Mesendoderm (in vitro differentiated cells): ENCODE data around the gene LRRFIP2. TPM values are rescaled to one million over a fixed set of nuclear protein-coding genes. Genes with fewer than 3 reads are reported as not detected.
"Not testable (repeated sequence)": the region's sequence is repeated elsewhere in the genome, so short reads cannot be mapped to it uniquely, and the experiment has no call there.

ENCODE experiments used
- DNase-seq: peaks from one replicate; pipeline ENCODE4 v3.0.0; 2013
- H2AK5ac ChIP-seq: 2 replicates; pipeline ENCODE4 v1.6.1; 2013; ENCODE audit warnings: low read length, inconsistent platforms
- H2BK120ac ChIP-seq: 2 replicates; pipeline ENCODE4 v1.6.1; 2013; ENCODE audit warnings: low read depth, mild to moderate bottlenecking, low read length, moderate library complexity, mixed read lengths
- H2BK15ac ChIP-seq: replicated peaks from 2 replicates; pipeline ENCODE4 v1.6.1; 2013; ENCODE audit warnings: low read depth, mild to moderate bottlenecking, moderate library complexity
- H2BK5ac ChIP-seq: 2 replicates; pipeline ENCODE4 v1.6.1; 2013; ENCODE audit warnings: low read length, inconsistent platforms
- H3K18ac ChIP-seq: 2 replicates; pipeline ENCODE4 v1.6.1; 2013; ENCODE audit warnings: mild to moderate bottlenecking, low read length, mixed read lengths
- H3K23ac ChIP-seq: one replicate; pipeline ENCODE4 v1.6.1; 2013; ENCODE audit warnings: low read length
- H3K27ac ChIP-seq: 2 replicates; pipeline ENCODE4 v1.5.1; 2013; ENCODE audit warnings: low read depth, mild to moderate bottlenecking, inconsistent platforms, low read length, moderate library complexity
- H3K27me3 ChIP-seq: 2 replicates; pipeline ENCODE4 v1.6.1; 2013; ENCODE audit warnings: low read length, control low read depth, mild to moderate bottlenecking, inconsistent platforms; ENCODE audit not compliant: insufficient read depth, poor library complexity
- H3K36me3 ChIP-seq: 2 replicates; pipeline ENCODE4 v1.6.1; 2013; ENCODE audit warnings: low read length, inconsistent platforms; ENCODE audit not compliant: control insufficient read depth, insufficient read depth
- H3K4ac ChIP-seq: one replicate; pipeline ENCODE4 v1.6.1; 2013; ENCODE audit warnings: low read depth, mild to moderate bottlenecking, low read length, moderate library complexity
- H3K4me1 ChIP-seq: 2 replicates; pipeline ENCODE4 v1.6.1; 2013; ENCODE audit warnings: low read depth, low read length, inconsistent platforms; ENCODE audit not compliant: control insufficient read depth
- H3K4me2 ChIP-seq: 2 replicates; pipeline ENCODE4 v1.6.1; 2013; ENCODE audit warnings: low read length
- H3K4me3 ChIP-seq: 2 replicates; pipeline ENCODE4 v1.5.1; 2013; ENCODE audit warnings: mild to moderate bottlenecking, low read length
- H3K56ac ChIP-seq: one replicate; pipeline ENCODE4 v1.6.1; 2013; ENCODE audit warnings: low read length
- H3K79me1 ChIP-seq: 2 replicates; pipeline ENCODE4 v1.6.1; 2013; ENCODE audit warnings: low read length, inconsistent platforms
- H3K79me2 ChIP-seq: 2 replicates; pipeline ENCODE4 v1.6.1; 2013; ENCODE audit warnings: mild to moderate bottlenecking, low read length; ENCODE audit not compliant: control insufficient read depth, insufficient read depth
- H3K9ac ChIP-seq: 2 replicates; pipeline ENCODE4 v1.6.1; 2013; ENCODE audit warnings: low read length, inconsistent platforms
- H4K5ac ChIP-seq: one replicate; pipeline ENCODE4 v1.6.1; 2013; ENCODE audit warnings: low read length
- H4K8ac ChIP-seq: one replicate; pipeline ENCODE4 v1.6.1; 2013; ENCODE audit warnings: low read depth, mild to moderate bottlenecking, control low read depth, low read length, moderate library complexity
- WGBS: extraction: QIAGEN DNeasy Blood & Tissue Kit; methylation state at CpG from one replicate; pipeline ENCODE4 v1.1.7; 2013; ENCODE audit warnings: low lambda C conversion rate, missing lambda C conversion rate; ENCODE audit not compliant: insufficient coverage; ENCODE audit errors: extremely low coverage; 5-methylcytosine and 5-hydroxymethylcytosine counted together
- polyA plus RNA-seq, 2 experiments: library from polyadenylated mRNA; stranded (reverse); fragments of 200-250 nt; gene quantifications; one replicate each; pipeline ENCODE4 v1.2.3, GENCODE V29; 2013

Gene LRRFIP2
- 26.5 TPM for polyA plus RNA-seq (2013, experiment 1 of 2)
- polyA plus RNA-seq (2013, experiment 2 of 2): 27.9 TPM

- no peak within 1 kb of the TSS for H4K8ac ChIP-seq
- peak within 1 kb of the TSS; percentile 90 for H3K4me3 ChIP-seq
- H3K36me3 ChIP-seq: no peaks in the 10 kb centered on the region
- H3K23ac ChIP-seq: no peak within 1 kb of the TSS
- H3K9ac ChIP-seq: peak within 1 kb of the TSS; percentile 73
- WGBS: 100% methylated on average over 1 of the region's 5 CpGs
- DNase-seq: no peak
- H3K18ac ChIP-seq: no peak within 1 kb of the TSS
- H2BK5ac ChIP-seq: no peak within 1 kb of the TSS
- H3K4me2 ChIP-seq: peak within 1 kb of the TSS; percentile 63
- no peaks in the 10 kb centered on the region for H3K27me3 ChIP-seq
- H2BK15ac ChIP-seq: no peak within 1 kb of the TSS
- H2BK120ac ChIP-seq: no peak within 1 kb of the TSS
- peaks cover 2% of the 10 kb centered on the region for H3K79me1 ChIP-seq
- peak within 1 kb of the TSS; percentile 92 for H3K56ac ChIP-seq
- H3K79me2 ChIP-seq: peaks cover 8% of the 10 kb centered on the region
- H3K4ac ChIP-seq: peak within 1 kb of the TSS; percentile 92
- H3K4me1 ChIP-seq: no peaks in the 10 kb centered on the region
- H4K5ac ChIP-seq: no peak within 1 kb of the TSS
- H3K27ac ChIP-seq: peak within 1 kb of the TSS; percentile 95
- H2AK5ac ChIP-seq: no peak within 1 kb of the TSS
Measured at GRCh38 chr3:37174532-37175126, at the start of gene LRRFIP2. Gene LRRFIP2, minus strand, starts transcription at chr3:37174582. Its CDS starts 25,599 bp downstream, at chr3:37148983.

GRCh38 chr3:37223576-37223975 lies 49.2 kb upstream of the LRRFIP2 start:
- DNase-seq: no peak
- H3K4me2 ChIP-seq: no peak overlapping the region
- no peak overlapping the region for H2AK5ac ChIP-seq
- H3K79me2 ChIP-seq: no peaks in the 10 kb centered on the region
- no peaks in the 10 kb centered on the region for H3K79me1 ChIP-seq
- H4K8ac ChIP-seq: no peak overlapping the region
- WGBS: no CpG with 5 or more reads among the region's 1 CpG
- no peak overlapping the region for H2BK120ac ChIP-seq
- no peak overlapping the region for H2BK5ac ChIP-seq
- no peaks in the 10 kb centered on the region for H3K4me1 ChIP-seq
- no peak overlapping the region for H3K9ac ChIP-seq
- no peak overlapping the region for H3K56ac ChIP-seq
- no peak overlapping the region for H3K4me3 ChIP-seq
- no peak overlapping the region for H3K27ac ChIP-seq
- no peak overlapping the region for H3K18ac ChIP-seq
- H3K23ac ChIP-seq: no peak overlapping the region
- no peak overlapping the region for H3K4ac ChIP-seq
- H2BK15ac ChIP-seq: no peak overlapping the region
- no peak overlapping the region for H4K5ac ChIP-seq
- no peaks in the 10 kb centered on the region for H3K27me3 ChIP-seq
- H3K36me3 ChIP-seq: no peaks in the 10 kb centered on the region

- Histone ChIP-seq H3K27ac (no peak overlapping the region), H3K56ac (no peak overlapping the region), H3K79me1 (no peaks in the 10 kb centered on the region), H3K18ac (no peak overlapping the region), H3K4me1 (no peaks in the 10 kb centered on the region), H4K8ac (no peak overlapping the region), H3K4me3 (no peak overlapping the region), H3K4ac (no peak overlapping the region), H2BK15ac (no peak overlapping the region), H3K4me2 (no peak overlapping the region), H2BK5ac (no peak overlapping the region), H3K36me3 (no peaks in the 10 kb centered on the region), H4K5ac (no peak overlapping the region), H3K27me3 (no peaks in the 10 kb centered on the region), H3K23ac (no peak overlapping the region), H3K9ac (no peak overlapping the region), H2BK120ac (no peak overlapping the region), H2AK5ac (no peak overlapping the region), H3K79me2 (no peaks in the 10 kb centered on the region)
- peak; percentile 25 for DNase-seq
Measured at GRCh38 chr3:37223141-37223558, 48.8 kb upstream of the LRRFIP2 start.

- not testable (repeated sequence) for DNase-seq, H3K27ac ChIP-seq, H3K4me1 ChIP-seq
Measured at GRCh38 chr3:37222542-37222941, 48.2 kb upstream of the LRRFIP2 start.

GRCh38 chr3:37221407-37221806 lies 47.0 kb upstream of the LRRFIP2 start:
- Histone ChIP-seq H3K79me2 (no peaks in the 10 kb centered on the region), H3K23ac (no peak overlapping the region), H2BK120ac (no peak overlapping the region), H4K8ac (no peak overlapping the region), H3K36me3 (no peaks in the 10 kb centered on the region), H3K4me1 (no peaks in the 10 kb centered on the region), H3K4me3 (no peak overlapping the region), H3K9ac (no peak overlapping the region), H3K18ac (no peak overlapping the region), H3K56ac (no peak overlapping the region), H2AK5ac (no peak overlapping the region), H3K4me2 (no peak overlapping the region), H2BK5ac (no peak overlapping the region), H3K27ac (no peak overlapping the region), H3K79me1 (no peaks in the 10 kb centered on the region), H4K5ac (no peak overlapping the region), H3K4ac (no peak overlapping the region), H2BK15ac (no peak overlapping the region), H3K27me3 (no peaks in the 10 kb centered on the region)
- no CpG with 5 or more reads among the region's 1 CpG for WGBS
- DNase-seq: peak; percentile 82

More at GRCh38 chr3:37222542-37222941, 48.2 kb upstream of the LRRFIP2 start:
- not testable (repeated sequence) for H3K79me2 ChIP-seq, H2BK5ac ChIP-seq, H3K4ac ChIP-seq, H4K5ac ChIP-seq, H4K8ac ChIP-seq, H3K18ac ChIP-seq, H2AK5ac ChIP-seq, H3K23ac ChIP-seq, H3K79me1 ChIP-seq, H3K36me3 ChIP-seq, H2BK120ac ChIP-seq, H3K9ac ChIP-seq, H3K4me2 ChIP-seq, H3K4me3 ChIP-seq, H3K56ac ChIP-seq, H3K27me3 ChIP-seq, H2BK15ac ChIP-seq
- no CpG with 5 or more reads among the region's 2 CpGs for WGBS

GRCh38 chr3:37219266-37219665 lies 44.9 kb upstream of the LRRFIP2 start:
- H3K23ac ChIP-seq: no peak overlapping the region
- no peak overlapping the region for H4K5ac ChIP-seq
- H2BK120ac ChIP-seq: no peak overlapping the region
- H3K56ac ChIP-seq: no peak overlapping the region
- no peak overlapping the region for H4K8ac ChIP-seq
- H2BK5ac ChIP-seq: no peak overlapping the region
- no peak overlapping the region for H3K4me3 ChIP-seq
- DNase-seq: no peak
- no peak overlapping the region for H3K27ac ChIP-seq
- no peaks in the 10 kb centered on the region for H3K36me3 ChIP-seq
- H3K9ac ChIP-seq: no peak overlapping the region
- no peaks in the 10 kb centered on the region for H3K79me1 ChIP-seq
- no peaks in the 10 kb centered on the region for H3K4me1 ChIP-seq
- no CpG with 5 or more reads among the region's 1 CpG for WGBS
- H3K4ac ChIP-seq: no peak overlapping the region
- H3K27me3 ChIP-seq: no peaks in the 10 kb centered on the region
- H2BK15ac ChIP-seq: no peak overlapping the region
- no peak overlapping the region for H3K18ac ChIP-seq
- no peak overlapping the region for H2AK5ac ChIP-seq
- H3K79me2 ChIP-seq: no peaks in the 10 kb centered on the region
- H3K4me2 ChIP-seq: no peak overlapping the region
